H1 (cell line): ENCODE measurements around the gene PRMT3. TPM values are rescaled to one million over a fixed set of nuclear protein-coding genes. Genes with fewer than 3 reads are reported as not detected.

Source experiments
- CTCF ChIA-PET: fragments of 300-600 bp; sonication (Branson Sonifier 250); formaldehyde crosslinking; loops from one replicate; lab custom pipeline; 2021; ENCODE audit not compliant: partially characterized antibody; lab: Charles Lee
- POLR2A ChIA-PET: fragments of 300-600 bp; sonication (Branson Sonifier 250); formaldehyde crosslinking; loops from one replicate; lab custom pipeline; 2021; ENCODE audit warnings: inconsistent platforms; ENCODE audit not compliant: partially characterized antibody; lab: Charles Lee
- DNase-seq, 2 experiments: peaks; one replicate each; pipeline versions ENCODE4 v3.0.0 to v3.0.0-alpha.2; 2010 to 2022; ENCODE audit warnings: low spot score in 2 of 2, low read depth in 1 of 2, mixed read lengths in 1 of 2
- FAIRE-seq: peaks from 2 replicates; lab custom pipeline; 2011; peaks lifted over from hg19 to GRCh38; lab: Jason Lieb, UNC
- H2AFZ ChIP-seq: 2 replicates; pipeline ENCODE4 v1.8.1; 2012; ENCODE audit warnings: low read length, inconsistent platforms
- H2AK5ac ChIP-seq: 2 replicates; pipeline ENCODE4 v1.6.1; 2013; ENCODE audit warnings: low read depth, low read length
- H2BK120ac ChIP-seq: replicated peaks from 2 replicates; pipeline ENCODE3; 2013; ENCODE audit warnings: low read depth, low read length, inconsistent platforms
- H2BK12ac ChIP-seq: 2 replicates; pipeline ENCODE4 v1.6.1; 2013; ENCODE audit warnings: low read depth, low read length
- H2BK15ac ChIP-seq: 2 replicates; pipeline ENCODE4 v1.6.1; 2013; ENCODE audit warnings: low read length
- H2BK20ac ChIP-seq: 2 replicates; pipeline ENCODE4 v1.6.1; 2013; ENCODE audit warnings: low read length
- H2BK5ac ChIP-seq: 2 replicates; pipeline ENCODE4 v1.6.1; 2013; ENCODE audit warnings: low read depth, low read length
- H3K14ac ChIP-seq: 2 replicates; pipeline ENCODE4 v1.6.1; 2013; ENCODE audit warnings: inconsistent platforms; ENCODE audit not compliant: insufficient read length
- H3K18ac ChIP-seq: 2 replicates; pipeline ENCODE4 v1.6.1; 2013; ENCODE audit warnings: low read length; ENCODE audit errors: extremely low read depth
- H3K23ac ChIP-seq: 2 replicates; pipeline ENCODE4 v1.6.1; 2013; ENCODE audit warnings: inconsistent platforms; ENCODE audit not compliant: insufficient read length
- H3K23me2 ChIP-seq: 2 replicates; pipeline ENCODE4 v1.6.1; 2013; ENCODE audit warnings: low read depth, low read length
- H3K27ac ChIP-seq: 2 replicates; pipeline ENCODE4 v1.6.1; 2011; ENCODE audit warnings: low read depth, low read length, inconsistent platforms
- H3K27me3 ChIP-seq, 4 experiments: replicated peaks in 1 of 4; 1 replicate in 1 of 4; 2 replicates in 3 of 4; pipeline versions ENCODE4 v1.6.1 to v1.8.1; 2011 to 2013; ENCODE audit warnings: low read length in 3 of 4, mild to moderate bottlenecking in 3 of 4, inconsistent platforms in 2 of 4, mixed read lengths in 2 of 4, moderate library complexity in 1 of 4; ENCODE audit not compliant: control insufficient read depth in 3 of 4, insufficient read depth in 3 of 4; ENCODE audit errors: extremely low read depth in 1 of 4
- H3K36me3 ChIP-seq, 4 experiments: 2 replicates each; pipeline versions ENCODE4 v1.6.1 to v1.8.1; 2011 to 2013; ENCODE audit warnings: mild to moderate bottlenecking in 4 of 4, low read length in 3 of 4, moderate library complexity in 2 of 4, control low read depth in 1 of 4, inconsistent platforms in 1 of 4; ENCODE audit not compliant: insufficient read depth in 4 of 4, control insufficient read depth in 2 of 4
- H3K4ac ChIP-seq: replicated peaks from 2 replicates; pipeline ENCODE3; 2013; ENCODE audit warnings: low read length, low read depth, mixed read lengths, inconsistent platforms; ENCODE audit not compliant: insufficient read length
- H3K4me1 ChIP-seq, 4 experiments: replicated peaks in 1 of 4; 1 replicate in 1 of 4; 2 replicates in 3 of 4; pipeline versions ENCODE4 v1.6.1 to v1.8.1; 2011 to 2013; ENCODE audit warnings: low read length in 3 of 4, inconsistent platforms in 2 of 4, mixed read lengths in 1 of 4; ENCODE audit not compliant: insufficient read depth in 4 of 4, control insufficient read depth in 3 of 4
- H3K4me2 ChIP-seq, 2 experiments: 2 replicates each; pipeline versions ENCODE4 v1.6.1 to v1.8.1; 2011 to 2013; ENCODE audit warnings: low read depth in 2 of 2, low read length in 2 of 2, control low read depth in 1 of 2, inconsistent platforms in 1 of 2, mild to moderate bottlenecking in 1 of 2; ENCODE audit not compliant: insufficient read depth in 1 of 2
- H3K4me3 ChIP-seq, 4 experiments: fragments of 200-600, 300-600 bp in 1 of 4; sonication (generic), shearing (Covaris generic), sonication (Bioruptor Twin) in 1 of 4; 2 replicates each; pipeline versions ENCODE4 v1.5.1 to v1.8.1; 2011 to 2016; ENCODE audit warnings: low read length in 4 of 4, low read depth in 3 of 4, control low read depth in 2 of 4, inconsistent platforms in 2 of 4, mild to moderate bottlenecking in 2 of 4, mixed read lengths in 1 of 4, moderate library complexity in 1 of 4; ENCODE audit not compliant: insufficient read depth in 2 of 4; ENCODE audit errors: extremely low read depth in 1 of 4
- H3K56ac ChIP-seq: replicated peaks from 2 replicates; pipeline ENCODE3; 2013; ENCODE audit warnings: low read depth, mild to moderate bottlenecking, mixed read lengths, low read length, inconsistent platforms; ENCODE audit not compliant: insufficient read length
- H3K79me1 ChIP-seq: 2 replicates; pipeline ENCODE4 v1.6.1; 2013; ENCODE audit warnings: low read depth, low read length, control low read depth
- H3K79me2 ChIP-seq, 2 experiments: 2 replicates each; pipeline versions ENCODE4 v1.6.1 to v1.8.1; 2012 to 2013; ENCODE audit warnings: low read length in 2 of 2, mild to moderate bottlenecking in 2 of 2, inconsistent platforms in 1 of 2; ENCODE audit not compliant: insufficient read depth in 2 of 2, control insufficient read depth in 1 of 2
- H3K9ac ChIP-seq, 4 experiments: replicated peaks in 1 of 4; 1 replicate in 1 of 4; 2 replicates in 3 of 4; pipeline versions ENCODE4 v1.6.1 to v1.8.1; 2011 to 2013; ENCODE audit warnings: low read depth in 3 of 4, low read length in 3 of 4, control low read depth in 2 of 4, mild to moderate bottlenecking in 2 of 4, moderate library complexity in 2 of 4, inconsistent platforms in 1 of 4; ENCODE audit errors: extremely low read depth in 1 of 4
- H3K9me3 ChIP-seq, 2 experiments: 2 replicates each; pipeline versions ENCODE4 v1.6.1 to v1.8.1; 2012 to 2013; ENCODE audit warnings: mild to moderate bottlenecking in 2 of 2, moderate library complexity in 2 of 2, control low read depth in 1 of 2, inconsistent platforms in 1 of 2, low read depth in 1 of 2, low read length in 1 of 2, mixed read lengths in 1 of 2; ENCODE audit not compliant: insufficient read depth in 2 of 2
- H4K20me1 ChIP-seq, 2 experiments: replicated peaks in 1 of 2; 2 replicates each; pipeline versions ENCODE3 to v1.8.1; 2011 to 2013; ENCODE audit warnings: inconsistent platforms in 2 of 2, low read length in 2 of 2, mild to moderate bottlenecking in 1 of 2; ENCODE audit not compliant: insufficient read depth in 2 of 2, control insufficient read depth in 1 of 2
- H4K5ac ChIP-seq: 2 replicates; pipeline ENCODE4 v1.6.1; 2013; ENCODE audit warnings: low read length, low read depth, mixed read lengths, inconsistent platforms; ENCODE audit not compliant: insufficient read length
- H4K8ac ChIP-seq: 2 replicates; pipeline ENCODE4 v1.8.0; 2013; ENCODE audit warnings: mild to moderate bottlenecking, moderate library complexity, low read length, inconsistent platforms; ENCODE audit not compliant: insufficient read depth; ENCODE audit errors: extremely low read depth
- H4K91ac ChIP-seq: replicated peaks from 2 replicates; pipeline ENCODE3; 2013; ENCODE audit warnings: low read length, mixed read lengths, inconsistent platforms; ENCODE audit not compliant: insufficient read length
- PHF8 ChIP-seq: fragments of 200-600 bp; sonication (generic); conservative IDR thresholded peaks from 2 replicates; pipeline ENCODE4 v1.7.1; 2012; ENCODE audit warnings: low read depth, mild to moderate bottlenecking, inconsistent platforms, low read length, moderate library complexity
- SIRT6 ChIP-seq: IDR thresholded peaks from one replicate; pipeline ENCODE4 v1.7.1; 2012; ENCODE audit warnings: low read length, inconsistent platforms
- TAF1 ChIP-seq: IDR thresholded peaks from 2 replicates; pipeline ENCODE4 v1.6.1; 2011; ENCODE audit warnings: mild to moderate bottlenecking, low read depth, low read length
- TBP ChIP-seq: IDR thresholded peaks from 2 replicates; pipeline ENCODE4 v1.6.1; 2011; ENCODE audit warnings: low read depth, low read length, improper control_type of control experiment
- WGBS, 2 experiments: shearing (Covaris generic) in 1 of 2; methylation state at CpG; one replicate each; pipeline versions ENCODE4 v1.1.6 to v1.1.7; 2013 to 2015; ENCODE audit warnings: low lambda C conversion rate in 2 of 2, mixed read lengths in 2 of 2, inconsistent platforms in 1 of 2, low coverage in 1 of 2, missing lambda C conversion rate in 1 of 2; ENCODE audit not compliant: insufficient replicate concordance in 2 of 2, insufficient coverage in 1 of 2, insufficient read length in 1 of 2; ENCODE audit errors: extremely low coverage in 1 of 2, missing lambda C conversion rate in 1 of 2; 5-methylcytosine and 5-hydroxymethylcytosine counted together
- polyA plus RNA-seq, 7 experiments: library from polyadenylated mRNA; depleted of rRNA in 3 of 7; stranded (reverse) in 5 of 7; unstranded in 2 of 7; fragments of >200 nt in 5 of 7; fragments of 200-250 nt in 2 of 7; gene quantifications; 1 replicate in 5 of 7; 2 replicates in 1 of 7; 4 replicates in 1 of 7; pipeline versions ENCODE4 v1.2.1 to v1.2.3, GENCODE V29; 2011 to 2013; ENCODE audit warnings: missing spikeins in 2 of 7, mixed read lengths in 2 of 7
- total RNA-seq: library from RNA; stranded (reverse); fragmentation: NEBNext Ultra II Directional; extraction: Animal tissue kit (Norgen Biotek cat#: 25700); gene quantifications from 2 replicates; pipeline ENCODE4 v1.2.1, GENCODE V29; 2021

PRMT3 gene
- total and polyA plus RNA-seq, 2 of the 8 experiments (the other 6 are each of a cell fraction or from before 2014, with no cell fraction given), result 11.2 to 26.5 TPM

- H3K79me1 ChIP-seq, result no peaks in the 10 kb centered on the region
- no peaks in the 10 kb centered on the region for H3K79me2 ChIP-seq
- TF ChIP-seq TBP (no peak), SIRT6 (no peak), TAF1 (no peak), PHF8 (no peak)
- TF ChIP-seq, all 59 proteins: peak for 0
- Histone ChIP-seq H4K91ac (no peak overlapping the region), H3K9me3 (no peaks in the 10 kb centered on the region), H3K36me3 (no peaks in the 10 kb centered on the region), H3K23ac (no peak overlapping the region), H3K27me3 (no peaks in the 10 kb centered on the region), H2BK20ac (no peak overlapping the region), H3K4me1 (no peaks in the 10 kb centered on the region), H3K4me3 (no peak overlapping the region), H3K14ac (no peak overlapping the region), H3K27ac (no peak overlapping the region), H3K9ac (no peak overlapping the region), H3K56ac (no peak overlapping the region), H2BK5ac (no peak overlapping the region), H4K8ac (no peak overlapping the region), H2AFZ (no peak overlapping the region), H2BK15ac (no peak overlapping the region), H2BK12ac (no peak overlapping the region), H2AK5ac (no peak overlapping the region), H2BK120ac (no peak overlapping the region), H4K20me1 (no peaks in the 10 kb centered on the region), H4K5ac (no peak overlapping the region), H3K4me2 (no peak overlapping the region), H3K18ac (no peak overlapping the region), H3K23me2 (no peaks in the 10 kb centered on the region), H3K4ac (no peak overlapping the region)
- ChIA-PET POLR2A (interaction anchor here (0.7 kb wide), 1 partner anchor 152 kb away, joined by 3 read pairs; no protein-coding TSS in a partner anchor), CTCF (no interaction called here)
- no peak for FAIRE-seq
- WGBS, 2 experiments, result 90% methylated on average over 1 of the region's 1 CpG; no CpG with 5 or more reads in 1 of the 2 experiments
- no peak for DNase-seq
These were observed 71.6 kb downstream of the PRMT3 start for GRCh38 chr11:20458905-20459632.
